GM12873 (cell line): ENCODE measurements around the gene STXBP5.

Experiments used
- CTCF ChIP-seq: IDR thresholded peaks from 2 replicates; pipeline ENCODE4 v1.5.1; 2012; ENCODE audit warnings: low read depth, mild to moderate bottlenecking, moderate library complexity, low read length, control low read depth; ENCODE audit not compliant: insufficient read depth; ENCODE audit errors: missing control alignments

The STXBP5 gene

GRCh38 chr6:147212622-147213021, 8.4 kb downstream of the STXBP5 start:
- no peak for TF ChIP-seq CTCF

- TF ChIP-seq CTCF = no peak
Measured at GRCh38 chr6:147213772-147214171, 9.6 kb downstream of the STXBP5 start.

GRCh38 chr6:147214248-147215227, 10.3 kb downstream of the STXBP5 start:
- TF ChIP-seq CTCF = no peak

- TF ChIP-seq CTCF = no peak
Measured at GRCh38 chr6:147216915-147217314, 12.7 kb downstream of the STXBP5 start.

- TF ChIP-seq CTCF = no peak
Measured at GRCh38 chr6:147217840-147218404, 13.7 kb downstream of the STXBP5 start.

GRCh38 chr6:147218797-147219196, 14.6 kb downstream of the STXBP5 start:
- TF ChIP-seq CTCF = no peak

GRCh38 chr6:147219463-147219862, 15.2 kb downstream of the STXBP5 start:
- TF ChIP-seq CTCF = no peak
